VCaP (cell line): Measurements from ENCODE around the gene AGPAT4.

ENCODE experiments used
- H3K27ac ChIP-seq: fragments of 450-650 bp; 2 replicates; pipeline ENCODE4 v1.5.1; 2017
- TF ChIP-seq, protein P1 (sequence below): fragments of 450-650 bp; conservative IDR thresholded peaks from 2 replicates; pipeline ENCODE4 v1.5.1; 2017; ENCODE audit warnings: mild to moderate bottlenecking, moderate library complexity

The AGPAT4 gene

DNA sequence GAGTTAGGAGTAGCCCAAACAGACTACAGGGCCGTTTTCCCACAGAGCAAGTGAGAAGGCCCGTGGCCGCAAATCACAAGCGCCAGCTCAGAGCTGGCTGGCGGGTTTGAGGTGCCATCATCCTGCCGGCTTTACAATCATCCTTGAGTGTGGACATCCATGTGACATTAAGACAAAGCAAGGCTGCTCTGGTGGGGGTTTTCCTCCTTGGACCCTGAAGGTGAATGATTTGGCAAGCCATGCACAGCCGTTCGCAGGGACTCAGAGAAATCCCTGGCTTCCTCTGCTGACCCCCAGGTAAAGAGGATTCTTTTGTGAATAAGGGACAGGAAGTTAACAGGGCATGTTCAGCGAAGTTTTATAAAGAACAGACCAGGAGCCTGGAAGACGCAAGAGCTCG is 137.2 kb downstream of the AGPAT4 start:
- TF ChIP-seq, protein P1, sequence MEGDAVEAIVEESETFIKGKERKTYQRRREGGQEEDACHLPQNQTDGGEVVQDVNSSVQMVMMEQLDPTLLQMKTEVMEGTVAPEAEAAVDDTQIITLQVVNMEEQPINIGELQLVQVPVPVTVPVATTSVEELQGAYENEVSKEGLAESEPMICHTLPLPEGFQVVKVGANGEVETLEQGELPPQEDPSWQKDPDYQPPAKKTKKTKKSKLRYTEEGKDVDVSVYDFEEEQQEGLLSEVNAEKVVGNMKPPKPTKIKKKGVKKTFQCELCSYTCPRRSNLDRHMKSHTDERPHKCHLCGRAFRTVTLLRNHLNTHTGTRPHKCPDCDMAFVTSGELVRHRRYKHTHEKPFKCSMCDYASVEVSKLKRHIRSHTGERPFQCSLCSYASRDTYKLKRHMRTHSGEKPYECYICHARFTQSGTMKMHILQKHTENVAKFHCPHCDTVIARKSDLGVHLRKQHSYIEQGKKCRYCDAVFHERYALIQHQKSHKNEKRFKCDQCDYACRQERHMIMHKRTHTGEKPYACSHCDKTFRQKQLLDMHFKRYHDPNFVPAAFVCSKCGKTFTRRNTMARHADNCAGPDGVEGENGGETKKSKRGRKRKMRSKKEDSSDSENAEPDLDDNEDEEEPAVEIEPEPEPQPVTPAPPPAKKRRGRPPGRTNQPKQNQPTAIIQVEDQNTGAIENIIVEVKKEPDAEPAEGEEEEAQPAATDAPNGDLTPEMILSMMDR = no peak
- no peak overlapping the region for H3K27ac ChIP-seq

DNA sequence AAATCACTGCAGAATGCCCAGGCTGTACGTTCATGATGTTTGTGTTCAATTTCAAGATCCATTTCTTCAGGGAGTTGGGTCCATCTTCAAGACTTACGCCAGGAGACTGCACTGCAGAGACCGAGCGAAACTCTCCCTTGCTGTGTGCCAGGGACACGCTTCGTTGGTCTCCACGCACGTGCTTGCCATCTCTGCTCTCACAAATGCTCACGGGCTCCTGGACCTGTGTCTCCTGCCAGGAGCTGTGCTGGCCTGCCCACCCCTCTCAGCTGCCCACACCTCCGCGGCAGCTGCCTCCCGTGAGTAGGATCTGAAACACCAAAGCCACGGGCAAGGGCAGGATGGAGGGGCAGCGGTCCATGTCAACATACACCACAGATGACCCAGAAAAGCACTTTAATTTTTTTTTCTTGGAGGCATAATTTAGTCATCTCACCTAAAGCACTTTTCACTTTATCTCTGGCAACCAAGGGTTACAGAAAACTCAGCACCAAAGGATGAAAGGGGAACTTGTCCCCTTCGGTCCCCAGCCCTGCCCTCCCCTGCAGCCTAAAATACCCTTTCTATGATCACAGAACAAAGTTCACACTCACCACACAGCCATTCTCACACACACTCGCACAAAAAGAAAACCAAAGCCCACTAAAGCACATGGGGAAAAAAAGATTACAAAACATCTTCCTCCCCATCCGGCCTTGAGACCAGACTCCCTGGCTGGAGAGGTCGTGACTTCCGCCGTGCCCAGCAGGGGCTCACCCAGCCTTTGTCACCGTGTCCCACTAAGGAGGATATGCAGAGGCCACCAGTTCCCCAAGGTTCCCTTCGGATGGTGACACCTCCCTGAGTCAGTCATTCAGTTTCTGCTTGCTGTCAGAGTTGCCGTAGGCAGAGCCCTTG is 137.9 kb downstream of the AGPAT4 start:
- TF ChIP-seq, protein P1 = no peak

DNA sequence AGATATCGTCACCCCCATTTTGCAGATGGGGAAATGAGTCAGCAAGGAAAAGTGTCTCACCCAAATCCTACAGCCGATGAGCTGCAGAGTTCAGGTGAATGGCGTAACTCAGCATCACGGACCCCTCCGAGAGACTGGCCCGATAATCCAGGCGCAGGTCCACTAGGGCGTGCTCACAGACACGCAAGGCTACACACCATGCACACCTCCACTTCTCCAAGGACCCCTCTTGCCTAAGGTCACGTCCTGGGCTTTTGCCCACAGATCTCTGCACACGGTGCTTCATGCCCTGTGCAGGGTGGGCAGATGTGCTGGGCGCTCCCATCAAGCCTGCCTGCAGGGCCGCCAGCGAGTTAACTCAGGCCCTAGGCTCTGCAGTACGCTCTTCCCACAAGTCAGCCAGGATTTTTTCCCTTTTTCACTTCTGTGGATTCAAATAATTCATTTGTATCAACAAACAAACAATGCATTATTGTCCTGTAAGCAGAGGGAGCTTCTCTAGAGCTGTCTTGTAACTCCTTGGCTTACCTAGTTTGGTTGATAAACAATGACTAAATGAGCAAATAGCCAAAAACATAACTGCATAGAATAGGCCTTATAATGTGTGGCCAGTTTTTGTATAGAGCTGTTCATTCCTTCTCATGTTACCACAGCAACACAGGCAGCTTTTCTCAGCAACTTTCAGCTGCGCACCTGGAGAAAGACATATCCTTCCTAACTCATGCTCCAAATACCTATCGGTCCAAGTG is 139.1 kb downstream of the AGPAT4 start:
- TF ChIP-seq, protein P1 = no peak
- H3K27ac ChIP-seq = no peak overlapping the region

More for the DNA sequence above, 137.9 kb downstream of the AGPAT4 start:
- H3K27ac ChIP-seq = no peak overlapping the region

DNA sequence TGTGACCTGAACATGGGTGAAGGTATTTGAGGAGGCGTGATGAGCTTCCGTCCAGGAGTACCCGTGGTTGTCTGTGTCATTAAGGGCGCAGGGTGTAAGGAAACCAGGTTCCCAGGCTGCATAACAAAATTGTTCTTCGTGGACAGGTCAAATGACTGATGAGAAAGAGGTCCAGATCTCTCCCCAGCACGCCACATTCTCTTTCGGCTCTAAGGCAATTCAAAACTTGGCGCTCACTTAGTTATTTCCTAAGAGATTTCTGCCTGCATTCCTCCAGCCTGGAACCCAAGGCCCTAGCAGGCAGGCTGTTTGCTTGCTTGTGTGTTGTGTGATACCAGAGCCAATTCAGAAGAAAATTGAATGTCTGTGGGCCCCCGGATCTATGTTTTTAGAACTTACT is 139.9 kb downstream of the AGPAT4 start:
- TF ChIP-seq, protein P1 = no peak
- H3K27ac ChIP-seq = no peak overlapping the region

DNA sequence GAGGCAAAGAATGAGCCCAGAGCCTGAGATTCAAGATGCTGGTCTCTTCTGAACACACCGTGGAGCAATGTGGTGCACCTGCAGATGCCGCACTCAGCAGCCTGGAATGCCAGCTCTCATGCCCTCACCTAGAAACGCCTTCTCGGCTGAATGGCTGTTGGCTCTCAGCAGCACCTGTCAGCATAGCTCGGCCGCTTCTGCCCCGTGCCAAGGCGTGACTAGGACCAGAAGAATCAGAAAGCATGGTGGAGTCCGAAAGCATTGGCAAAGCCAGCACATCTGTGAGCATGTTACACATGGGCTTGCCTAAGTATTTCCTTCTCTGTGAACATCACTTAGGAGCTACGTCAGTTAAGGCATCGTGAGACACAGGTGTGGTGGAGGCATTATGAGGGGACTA is 141.5 kb downstream of the AGPAT4 start:
- TF ChIP-seq, protein P1 = no peak
- H3K27ac ChIP-seq = no peak overlapping the region

DNA sequence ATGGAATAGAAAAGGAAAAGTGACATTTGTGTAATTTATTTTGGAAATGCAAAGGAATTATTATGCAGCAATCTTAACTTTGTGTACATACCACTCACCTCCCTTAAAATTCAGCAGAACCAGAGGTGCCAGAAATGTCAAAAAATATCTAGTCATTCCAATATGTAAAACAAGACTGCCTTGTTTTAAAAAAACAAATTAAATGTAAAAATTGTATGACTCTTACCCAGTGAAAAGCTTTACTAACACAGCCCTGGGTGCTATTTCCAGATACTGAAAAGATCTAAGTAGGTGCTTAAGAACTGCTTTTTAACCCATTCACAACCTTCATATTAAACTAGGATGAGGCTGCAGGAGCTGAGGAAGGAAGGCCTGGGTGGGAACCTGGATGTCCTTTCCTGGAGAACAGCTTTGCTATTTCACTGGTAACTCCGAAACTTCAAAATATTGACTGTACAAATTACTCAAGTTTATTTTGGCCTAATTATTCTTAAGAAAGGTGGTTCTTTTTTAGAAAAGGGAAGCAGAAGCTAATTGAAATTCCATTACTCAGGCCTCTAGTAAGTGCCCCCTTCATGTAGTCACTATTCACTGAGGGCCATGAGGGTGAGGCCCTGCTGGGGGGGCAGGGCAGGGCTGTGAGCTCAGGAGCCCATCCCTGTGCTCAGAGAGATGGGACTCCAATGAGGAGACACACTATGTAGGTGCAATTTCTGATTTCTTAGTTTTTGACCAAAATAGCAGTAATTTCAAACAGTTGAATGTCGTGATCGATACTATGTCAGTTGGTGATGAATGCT is 142.7 kb downstream of the AGPAT4 start:
- no peak overlapping the region for H3K27ac ChIP-seq
- TF ChIP-seq, protein P1 = no peak

DNA sequence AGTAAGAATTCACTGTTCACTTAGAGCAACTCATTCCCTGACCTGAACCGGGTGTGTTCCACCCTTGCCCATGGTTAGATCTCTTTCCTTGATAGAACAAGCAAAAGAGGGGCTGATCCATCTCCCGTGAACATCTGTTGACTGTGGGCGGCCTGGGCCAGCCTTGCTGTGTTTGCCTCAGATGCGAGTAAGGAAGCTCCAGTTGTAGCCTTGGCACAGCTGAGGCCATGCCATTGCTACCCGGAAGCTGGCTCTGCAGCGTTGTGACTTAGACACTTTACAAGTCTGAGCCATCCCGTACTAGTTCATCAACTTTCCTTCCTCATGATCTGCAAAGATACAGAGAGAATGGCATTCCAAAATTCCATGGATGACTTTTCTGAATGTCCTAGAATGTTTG is 143.3 kb downstream of the AGPAT4 start:
- no peak overlapping the region for H3K27ac ChIP-seq
- TF ChIP-seq, protein P1 = no peak
